HG02588 (cell line): ENCODE data around the gene SORCS2.

Experiments used
- ATAC-seq: cut with Tn5 transposase; IDR thresholded peaks from one replicate; pipeline ENCODE4 v1.9.1; 2021; ENCODE audit warnings: mild to moderate bottlenecking, moderate library complexity; ENCODE audit not compliant: unreplicated experiment

SORCS2 gene

DNA sequence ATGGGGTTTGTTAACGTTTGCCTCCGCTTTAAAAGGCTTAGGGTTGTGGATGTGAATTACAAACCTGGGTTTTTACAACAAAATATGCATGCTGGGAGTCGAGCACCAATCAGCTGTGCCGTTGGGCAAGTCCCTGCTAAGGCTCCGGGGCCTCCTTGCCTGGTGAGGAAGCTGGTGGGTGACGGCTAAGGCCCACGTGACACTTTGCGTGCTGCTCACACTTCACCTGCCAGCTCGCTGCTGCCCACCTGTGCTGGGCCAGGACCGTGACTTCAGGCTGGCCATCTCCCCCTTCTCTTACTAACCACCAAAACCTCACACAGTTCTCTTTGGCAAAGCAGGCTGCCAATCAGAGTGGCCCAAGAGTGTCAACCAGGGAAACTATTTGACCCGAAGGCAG lies 569.0 kb downstream of the SORCS2 start:
- no peak for ATAC-seq

DNA sequence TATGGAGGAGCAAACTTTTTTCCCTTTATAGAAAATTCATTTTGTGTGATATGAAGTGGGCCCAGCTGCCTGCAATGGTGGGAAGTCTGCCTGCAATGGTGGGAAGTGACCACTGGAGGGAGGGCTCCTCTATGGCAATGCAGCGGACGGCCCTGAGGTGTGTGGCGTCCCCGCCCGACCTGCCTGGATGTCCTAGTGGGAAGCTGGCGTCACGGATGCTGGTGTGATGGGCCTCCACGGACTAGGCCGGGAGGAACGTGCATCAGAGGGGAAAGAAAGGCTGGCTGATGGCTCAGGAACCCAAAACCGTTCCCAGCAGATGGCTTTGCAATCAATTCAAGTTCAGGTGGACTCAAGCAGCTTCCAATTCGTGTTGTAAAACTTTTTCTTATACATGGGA lies 569.4 kb downstream of the SORCS2 start:
- peak; percentile 76 for ATAC-seq

DNA sequence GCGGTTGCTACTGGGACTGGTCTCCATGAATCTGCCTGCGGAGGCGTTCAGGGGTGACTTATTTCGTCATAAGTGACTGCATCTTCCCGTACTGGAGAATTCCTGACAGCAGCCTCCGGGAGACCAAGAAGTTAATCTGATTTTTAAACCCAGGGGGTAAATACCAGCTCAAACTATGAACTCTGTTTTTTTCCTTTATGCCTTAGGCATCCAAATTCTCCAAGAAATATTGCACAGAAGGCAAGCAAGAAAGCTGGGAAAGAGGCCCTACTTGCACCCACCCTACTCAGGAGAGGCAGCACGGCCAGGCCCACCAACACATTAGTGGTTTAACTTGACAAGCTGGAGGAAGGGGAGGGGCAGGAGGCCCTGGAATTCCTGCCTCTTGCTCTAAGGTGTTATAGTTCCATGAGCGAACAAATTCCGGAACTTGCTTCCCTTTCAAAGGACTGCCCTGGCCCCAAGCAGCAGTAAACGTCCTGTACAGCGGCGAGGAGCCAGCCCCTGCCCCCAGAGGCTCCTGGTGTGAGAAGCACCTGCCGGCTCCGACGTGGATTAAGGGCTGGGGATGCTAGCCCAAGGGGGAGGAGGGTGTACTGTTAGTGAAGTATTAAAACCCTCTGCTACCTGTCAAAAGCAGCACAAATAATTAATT lies 570.2 kb downstream of the SORCS2 start:
- ATAC-seq, result no peak

DNA sequence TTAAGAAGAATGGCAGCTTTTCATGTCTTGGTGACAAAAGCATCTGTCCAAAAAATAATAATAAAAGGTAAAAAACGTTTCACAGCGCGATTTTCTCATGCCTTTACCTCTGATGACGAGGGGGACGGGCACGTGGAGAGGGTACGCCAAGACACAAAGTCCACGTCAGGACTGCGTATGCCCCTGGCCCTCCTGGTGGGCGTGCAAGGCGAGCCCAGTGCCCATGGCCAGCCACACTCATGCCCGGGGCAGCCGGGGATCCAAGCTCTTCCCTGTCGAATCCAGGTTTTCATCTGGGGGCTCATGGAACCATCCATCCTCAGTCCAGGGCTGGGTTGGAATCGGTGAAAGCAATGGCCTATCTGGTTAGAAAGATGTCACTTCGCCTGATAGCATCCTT lies 570.8 kb downstream of the SORCS2 start:
- ATAC-seq, result no peak

DNA sequence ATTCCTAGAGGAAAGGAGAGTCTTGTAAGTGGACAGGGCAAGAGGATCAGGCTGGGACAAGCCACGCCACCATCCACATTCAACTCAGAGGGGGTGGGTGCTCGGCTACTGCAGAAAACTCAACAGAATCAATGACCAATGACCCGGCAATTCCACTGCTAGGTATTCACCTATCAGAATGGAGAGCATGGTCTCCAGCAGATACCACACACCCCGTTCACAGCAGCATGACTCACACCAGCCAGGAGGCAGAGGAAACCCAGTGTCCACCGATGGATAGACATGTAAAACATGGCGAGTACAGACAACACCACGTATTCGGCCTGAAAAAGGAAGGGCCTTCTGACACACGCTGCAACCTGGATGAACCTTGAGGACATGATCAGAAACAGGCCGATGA lies 571.5 kb downstream of the SORCS2 start:
- ATAC-seq, result no peak

DNA sequence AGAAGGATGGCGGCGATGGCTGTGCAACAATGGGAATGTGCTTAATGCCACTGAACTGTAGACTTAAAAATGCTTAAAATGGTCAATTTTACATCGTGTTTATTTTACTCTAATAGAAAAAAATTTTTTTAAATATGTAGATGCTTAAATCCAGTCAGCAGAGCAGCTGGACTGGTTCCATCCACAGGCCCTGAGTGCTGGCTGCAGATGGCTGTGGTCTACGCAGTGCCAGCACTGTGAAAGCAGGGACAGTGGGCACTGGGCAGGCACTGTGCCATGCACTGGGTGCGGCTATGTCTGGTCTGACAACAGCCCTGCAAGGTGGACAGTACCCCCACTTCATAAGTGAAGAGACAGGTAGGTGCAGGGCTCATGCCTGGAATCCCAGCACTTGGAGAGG lies 572.1 kb downstream of the SORCS2 start:
- ATAC-seq, result no peak

DNA sequence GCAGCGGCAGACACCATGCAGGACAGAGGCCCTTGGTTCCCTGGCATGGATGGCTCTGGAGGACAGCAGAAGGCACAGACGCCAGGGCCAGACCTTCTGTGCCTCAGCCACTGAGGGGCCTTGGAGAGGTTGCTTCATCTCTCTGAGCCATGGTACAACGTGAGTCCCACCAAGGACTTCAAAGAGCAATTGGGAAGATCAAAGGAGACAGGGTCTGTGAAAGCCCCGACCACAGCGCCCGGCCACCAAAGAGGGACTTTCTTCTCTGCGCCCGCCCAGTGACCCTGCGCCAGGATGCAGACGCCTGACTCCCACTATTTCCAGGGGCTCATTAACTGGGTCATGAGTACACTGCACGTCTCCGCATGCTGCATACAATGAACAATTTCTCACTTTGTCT lies 573.3 kb downstream of the SORCS2 start:
- ATAC-seq, result no peak

DNA sequence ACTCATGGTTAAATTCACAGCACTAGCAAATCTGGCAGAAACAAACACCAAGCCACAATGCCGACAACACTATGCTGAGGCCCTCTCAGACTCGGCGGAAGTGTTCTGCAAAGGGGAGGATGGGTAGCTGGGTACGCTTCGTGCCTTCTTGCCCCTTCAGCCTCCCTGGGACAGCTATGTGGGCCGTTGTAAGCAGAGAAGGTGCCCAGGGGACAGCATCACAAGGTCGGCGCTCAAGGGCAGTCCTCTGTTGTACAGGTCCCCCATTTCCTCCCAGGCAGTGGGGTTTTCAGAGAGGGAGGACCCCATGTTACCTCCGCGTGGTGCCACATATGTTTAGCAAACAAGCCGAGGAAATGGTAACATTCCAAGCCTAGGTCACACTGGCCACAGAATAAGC lies 573.7 kb downstream of the SORCS2 start:
- no peak for ATAC-seq

DNA sequence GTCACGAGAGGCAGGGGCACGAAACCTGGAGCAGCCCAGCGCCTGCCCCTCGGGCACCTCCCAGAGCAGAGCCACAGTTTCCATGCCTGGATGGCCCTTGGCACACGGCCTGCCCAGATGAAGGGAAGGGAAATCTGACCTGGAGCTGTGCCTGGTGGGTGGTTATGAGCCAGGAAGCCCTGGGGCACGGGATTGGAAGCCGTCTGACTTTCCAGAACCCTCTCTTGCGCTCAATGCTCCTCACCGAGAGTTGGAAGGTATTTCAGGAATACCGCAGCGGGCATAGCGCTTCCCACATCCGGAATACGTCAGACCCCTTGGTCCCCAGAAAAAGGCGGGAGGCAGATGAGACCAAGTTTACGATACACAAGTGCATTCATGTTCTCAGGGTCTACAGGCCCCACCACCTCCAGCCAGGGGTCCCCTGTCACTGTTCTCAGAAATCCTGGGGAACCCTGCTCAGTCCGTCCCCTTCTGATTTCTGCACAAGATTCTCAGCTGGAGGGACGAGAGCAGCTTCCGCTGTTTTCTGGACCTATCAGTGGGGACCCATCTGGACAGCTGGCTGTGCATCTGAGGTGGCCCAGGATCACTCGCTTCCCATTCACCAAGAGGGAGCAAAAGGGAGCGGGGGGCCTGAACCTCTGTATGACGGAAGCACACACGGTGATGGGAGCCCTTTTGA lies 574.5 kb downstream of the SORCS2 start:
- no peak for ATAC-seq

DNA sequence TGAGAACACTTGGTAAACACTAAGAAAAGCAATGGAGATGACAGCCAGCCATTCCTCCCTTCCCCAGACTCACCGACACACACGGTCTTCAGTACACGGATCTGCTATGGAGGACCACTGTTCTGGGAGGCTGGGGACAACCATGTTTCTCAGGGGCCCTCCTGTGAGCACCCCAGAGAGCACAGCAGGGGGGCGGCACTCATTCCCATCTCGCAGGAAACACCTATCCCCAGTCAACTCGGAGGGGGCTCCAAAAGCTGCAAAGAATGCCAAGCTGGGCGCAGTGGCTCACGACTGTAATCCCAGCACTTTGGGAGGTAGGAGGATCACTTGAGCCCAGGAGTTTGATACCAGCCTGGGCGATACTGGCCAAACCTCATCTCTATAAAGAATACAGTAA lies 575.2 kb downstream of the SORCS2 start:
- ATAC-seq, result no peak

DNA sequence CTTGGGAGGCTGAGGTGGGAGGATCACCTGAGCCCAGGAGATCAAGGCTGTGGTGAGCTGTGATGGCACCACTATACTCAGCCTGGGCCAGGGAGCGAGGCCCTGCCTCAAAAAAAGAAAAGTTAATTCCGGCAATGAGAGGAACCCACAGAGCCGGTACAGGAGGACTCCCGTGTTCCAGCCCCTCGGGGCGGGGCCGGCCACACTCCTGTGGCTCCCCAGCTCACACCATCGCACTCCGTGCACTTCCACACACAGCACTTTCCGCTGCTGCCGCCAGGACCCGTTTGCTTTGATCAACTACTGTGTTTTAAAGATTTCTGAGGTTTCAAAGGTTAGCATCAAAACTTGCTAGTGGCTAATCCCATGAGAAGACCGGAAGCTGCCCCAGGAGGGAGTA lies 575.6 kb downstream of the SORCS2 start:
- ATAC-seq, result no peak

DNA sequence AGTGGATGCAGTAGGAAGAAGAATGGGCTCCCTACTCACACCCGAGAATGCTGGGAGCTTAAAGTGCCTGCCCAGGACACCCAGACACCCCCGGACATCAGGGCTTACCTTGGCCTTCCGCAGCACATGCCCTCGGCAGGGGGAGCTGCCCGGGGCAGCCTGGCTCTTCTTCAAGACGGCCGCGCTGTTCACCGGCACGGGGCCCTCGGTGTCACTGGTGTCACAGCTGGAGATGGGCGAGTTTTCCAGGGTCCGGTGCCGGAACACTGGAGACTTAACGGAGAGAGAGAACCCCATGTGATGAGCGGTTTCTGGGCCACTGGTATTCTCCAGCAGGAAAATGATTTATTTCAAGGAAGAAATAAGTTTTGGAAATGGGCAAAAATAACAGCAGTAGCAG lies 576.4 kb downstream of the SORCS2 start:
- ATAC-seq, result no peak

DNA sequence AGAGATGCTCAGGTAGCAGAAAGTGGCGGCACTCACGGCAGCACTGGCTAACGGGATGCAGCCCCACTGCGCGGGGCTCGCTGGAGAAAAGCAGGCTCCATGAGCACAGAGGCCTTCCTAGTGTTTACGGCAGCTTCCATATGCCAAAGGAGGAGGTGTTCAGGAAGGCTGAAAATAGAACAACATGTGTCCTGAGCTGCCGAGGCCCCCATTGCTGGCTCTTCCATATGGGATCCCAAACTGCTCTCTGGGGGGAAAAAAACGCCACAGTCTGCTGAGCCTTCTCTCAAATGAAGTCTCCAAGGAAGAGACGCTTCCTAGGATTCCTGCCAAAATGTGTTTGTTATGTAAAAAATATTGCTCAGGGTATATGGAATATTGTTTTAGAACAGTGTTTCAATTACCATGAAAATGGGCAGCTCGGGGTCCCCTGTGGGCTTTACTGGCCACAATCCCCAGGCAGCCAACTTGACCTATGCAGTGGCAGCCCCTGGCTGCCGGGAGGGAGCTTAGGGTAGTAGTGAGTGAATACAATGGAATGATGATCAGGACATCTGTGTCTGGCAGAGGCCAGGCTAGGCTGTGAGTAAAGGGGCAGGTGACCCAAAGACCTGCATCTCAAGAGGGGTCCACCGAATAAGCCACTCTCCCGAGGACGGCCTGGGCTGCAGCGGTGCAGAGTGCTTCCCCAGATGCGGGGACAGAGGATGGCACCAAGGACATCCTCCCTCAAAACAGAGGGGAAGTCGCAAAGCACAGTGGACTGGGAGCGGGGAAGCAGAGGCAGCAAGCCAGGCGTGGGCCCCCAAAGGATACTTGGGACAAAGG lies 577.3 kb downstream of the SORCS2 start:
- no peak for ATAC-seq

DNA sequence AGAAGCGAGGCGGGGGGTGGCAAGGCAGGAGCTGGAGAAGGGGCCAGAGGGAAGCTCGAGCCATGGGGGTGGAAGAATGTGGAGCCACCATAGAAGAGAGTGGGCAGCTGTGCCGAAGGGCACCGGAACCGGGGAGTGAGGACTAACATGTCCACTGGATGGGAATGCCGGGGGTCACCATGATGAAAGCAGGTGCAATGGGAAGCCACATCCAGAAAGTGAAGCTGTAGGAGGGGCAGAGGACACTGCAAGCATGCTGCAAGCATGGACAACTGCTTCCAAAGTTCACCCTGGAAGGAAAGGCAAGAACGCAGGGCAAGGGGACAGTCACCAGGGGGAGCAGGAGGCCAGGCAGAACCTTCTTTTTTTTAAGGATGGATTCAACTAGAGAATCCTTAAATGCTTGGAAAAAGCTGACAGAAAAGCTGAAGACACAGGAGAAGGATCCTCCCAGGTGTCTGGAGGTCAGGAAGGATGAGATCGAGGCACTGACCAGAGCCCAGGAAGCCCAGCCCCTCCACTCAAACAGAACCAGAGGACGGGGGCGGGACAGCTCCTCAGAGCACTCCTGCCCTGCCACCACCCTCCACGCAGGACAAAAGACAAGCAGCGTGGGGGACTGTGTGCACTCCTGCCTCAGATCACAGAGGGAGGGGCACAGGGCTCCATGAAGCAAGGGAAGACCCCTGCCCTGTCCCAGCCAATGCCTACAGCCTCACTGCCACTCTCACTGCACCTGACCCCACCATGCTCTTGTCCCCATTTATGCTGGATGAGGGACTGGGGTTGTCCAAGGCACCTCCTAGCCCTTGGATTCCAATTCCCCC lies 578.1 kb downstream of the SORCS2 start:
- no peak for ATAC-seq

DNA sequence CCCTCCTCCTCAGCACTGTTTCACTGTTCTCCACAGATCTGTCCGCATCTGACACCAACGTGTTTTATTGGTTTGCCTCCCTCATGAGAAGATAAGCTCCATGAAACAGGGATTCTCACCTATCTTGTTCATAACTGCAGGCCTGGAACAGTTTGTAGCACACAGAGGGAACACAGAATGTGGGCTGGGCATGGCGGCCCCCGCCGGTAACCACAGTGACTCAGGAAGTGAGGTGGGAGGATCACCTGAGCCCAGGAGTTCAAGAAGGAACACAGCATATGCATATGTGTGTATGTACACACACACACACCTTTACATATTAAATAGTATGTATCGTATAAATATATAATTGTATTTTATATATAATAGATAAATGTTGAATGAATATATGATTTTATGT lies 578.7 kb downstream of the SORCS2 start:
- no peak for ATAC-seq

DNA sequence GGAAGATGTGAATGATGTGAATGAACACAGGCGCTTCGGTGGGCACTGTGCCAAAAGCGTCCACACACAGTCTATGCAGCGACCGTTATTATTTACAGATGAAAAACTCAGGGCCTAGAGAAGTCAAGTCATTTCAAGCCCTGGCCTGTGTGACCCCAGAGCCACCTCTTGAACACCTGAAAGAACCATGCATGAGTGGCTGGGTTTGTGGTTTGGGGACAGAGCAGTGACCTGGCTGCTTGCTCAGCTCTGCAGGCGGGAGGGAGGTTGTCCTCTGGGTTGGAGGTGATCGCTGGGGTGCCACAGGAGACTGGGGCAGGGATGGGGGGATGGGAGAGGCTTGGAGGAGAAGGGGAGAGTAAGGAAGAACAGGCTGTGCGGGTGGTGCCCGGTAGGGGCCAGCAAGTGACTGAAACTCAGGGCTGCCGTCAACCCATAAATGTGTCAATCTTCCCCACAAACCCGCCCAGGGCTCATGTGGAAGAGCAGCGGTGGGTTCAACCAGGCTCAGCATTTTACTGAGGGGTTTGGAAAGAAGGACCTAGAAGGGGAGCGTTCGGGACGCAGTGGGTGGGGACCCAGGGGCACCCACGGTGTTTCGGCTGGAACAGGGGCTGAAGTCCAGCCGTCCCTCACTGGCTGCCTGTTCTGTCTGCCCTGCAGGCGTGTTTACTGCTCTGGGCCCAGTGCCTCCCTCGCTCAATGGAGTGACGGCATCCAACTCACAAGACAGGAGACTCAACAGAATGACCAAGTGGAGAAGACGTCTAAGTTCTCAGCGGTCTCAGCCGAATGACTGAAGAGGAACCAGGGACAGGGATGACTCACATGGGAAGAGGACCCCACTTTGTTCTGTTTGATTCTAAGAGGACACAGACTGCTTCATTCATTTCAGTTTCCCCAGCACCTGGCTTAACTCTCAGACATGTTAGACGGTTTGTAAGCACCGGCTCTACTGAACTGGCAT lies 579.5 kb downstream of the SORCS2 start:
- ATAC-seq, result peak; percentile 89

DNA sequence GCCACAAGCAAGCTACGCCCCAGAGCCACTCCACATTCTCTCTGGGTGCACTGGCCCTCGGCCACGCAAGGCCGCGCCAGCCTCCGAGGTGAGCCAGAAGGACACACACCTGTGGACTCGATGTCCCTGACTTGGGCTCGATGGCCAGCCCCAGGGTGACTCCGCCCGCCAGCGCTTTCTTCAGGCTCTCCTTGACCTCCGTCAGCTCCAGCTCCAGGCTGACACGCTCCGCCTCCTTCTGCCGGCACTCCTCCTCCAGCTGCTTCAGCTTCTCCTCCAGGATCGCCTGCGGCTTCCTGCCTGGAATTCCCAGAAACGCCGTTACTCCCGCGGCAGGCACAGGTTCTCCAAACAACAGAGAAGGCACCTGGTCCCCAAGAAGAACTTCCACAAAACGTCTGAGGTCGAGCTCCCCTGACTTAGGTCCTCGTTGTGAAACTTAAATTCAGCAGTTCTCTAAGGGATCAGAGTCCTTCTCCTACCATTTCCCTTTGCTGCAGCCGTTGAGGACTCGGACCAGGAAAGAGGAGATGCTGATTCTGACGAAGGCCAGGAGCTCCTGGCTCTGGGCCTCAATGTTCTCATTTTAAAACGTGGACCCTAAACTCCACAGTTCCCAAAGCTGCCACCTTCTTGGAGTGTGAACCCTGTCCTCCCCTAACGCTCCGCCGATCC lies 580.5 kb downstream of the SORCS2 start:
- ATAC-seq, result no peak

DNA sequence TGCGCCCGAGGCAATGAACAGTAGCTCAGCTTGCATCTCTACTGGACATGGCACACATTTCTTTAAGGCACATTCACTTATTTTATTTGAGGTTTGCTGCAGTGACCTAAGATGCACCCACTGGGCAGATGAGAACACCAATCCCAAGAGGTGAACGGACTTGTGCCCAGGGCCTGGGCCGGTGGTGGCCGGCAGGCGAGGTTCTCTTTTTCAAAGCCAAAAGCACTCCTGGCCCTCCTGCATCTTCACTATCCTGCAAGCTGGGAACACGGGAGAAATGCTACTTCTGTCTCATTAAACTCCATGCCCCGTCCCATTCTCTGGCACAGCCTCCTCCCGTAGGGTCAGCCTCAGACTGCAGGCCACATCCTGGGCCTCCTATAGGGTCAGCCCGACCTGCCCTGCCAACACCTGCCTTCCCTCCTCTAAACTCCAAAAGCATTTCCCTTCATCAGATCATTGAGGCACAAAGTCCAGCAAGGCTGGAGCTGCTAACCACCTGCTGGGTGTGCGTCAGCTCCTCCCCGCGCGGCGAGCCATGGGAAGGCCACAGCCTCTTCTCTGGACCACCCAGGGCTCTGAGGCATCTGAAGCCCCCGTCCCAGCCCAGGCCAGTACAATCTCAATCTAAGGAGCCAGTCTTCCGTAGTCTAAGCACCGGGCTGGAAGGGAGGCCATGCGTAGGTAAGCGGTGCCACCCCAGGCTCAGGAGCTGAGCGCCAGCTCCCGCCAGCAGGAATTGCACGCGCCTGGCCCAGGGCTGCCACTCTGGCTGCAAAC lies 581.3 kb downstream of the SORCS2 start:
- ATAC-seq, result no peak
